HG03439 (cell line): ENCODE measurements around the gene ACKR3.

ENCODE experiments used
- ATAC-seq: cut with Tn5 transposase; IDR thresholded peaks from one replicate; pipeline ENCODE4 v1.9.1; 2021; ENCODE audit warnings: mild to moderate bottlenecking, moderate library complexity; ENCODE audit not compliant: unreplicated experiment

ACKR3 gene

DNA sequence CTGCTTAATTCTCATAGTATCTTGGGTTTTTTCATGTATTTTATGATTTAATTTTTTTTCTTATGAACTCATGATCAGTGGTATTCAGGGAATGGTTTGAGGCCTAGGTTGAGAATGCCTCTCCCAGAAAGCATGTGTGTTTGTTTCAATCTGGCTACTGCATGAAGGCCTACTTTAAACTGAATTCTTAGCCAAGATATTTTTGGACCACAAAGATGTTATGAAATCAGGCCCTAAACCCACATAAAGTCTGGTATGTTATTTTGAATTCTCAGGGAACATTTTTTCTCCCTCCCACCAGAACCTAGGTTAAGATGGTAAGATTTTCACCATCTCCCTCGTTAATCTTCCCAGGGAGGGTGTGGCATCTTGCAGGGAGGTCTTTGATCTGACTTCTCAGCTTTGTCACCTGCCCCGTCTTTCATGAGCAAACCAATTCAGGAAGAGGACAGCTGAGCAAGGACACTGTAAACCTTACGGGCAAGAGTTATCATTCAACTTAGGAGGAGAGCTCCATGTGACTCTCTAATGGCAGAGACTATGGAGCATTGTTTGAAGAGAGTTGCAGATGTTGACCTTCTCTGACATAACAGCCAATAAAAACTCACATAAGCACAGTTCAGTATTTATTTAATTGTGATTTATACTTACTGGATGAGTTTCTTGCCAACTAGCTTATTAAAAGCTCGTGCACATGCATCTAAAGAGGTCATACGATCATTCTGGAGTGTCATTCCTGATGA, 21.3 kb upstream of the ACKR3 start:
- no peak for ATAC-seq

DNA sequence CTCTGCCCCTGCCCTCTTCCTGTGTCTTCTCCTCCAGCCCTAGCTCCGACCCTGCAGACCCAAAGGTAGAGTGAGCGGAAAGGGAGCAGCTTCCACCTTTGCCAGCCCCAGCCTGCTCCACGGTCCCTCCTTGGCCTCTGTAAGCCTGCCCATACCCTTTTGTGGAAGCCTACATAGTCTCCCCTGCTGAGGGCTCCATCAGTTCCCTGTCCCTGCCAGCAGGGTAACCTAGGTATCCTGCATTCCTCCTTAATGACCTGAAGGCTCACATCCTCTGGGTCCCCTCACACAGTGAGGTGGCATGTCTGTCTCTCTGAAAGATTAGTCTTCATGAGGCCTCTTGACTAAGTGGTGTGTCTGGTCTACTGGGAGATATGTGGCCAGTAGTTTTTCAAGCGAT, 20.5 kb upstream of the ACKR3 start:
- no peak for ATAC-seq

DNA sequence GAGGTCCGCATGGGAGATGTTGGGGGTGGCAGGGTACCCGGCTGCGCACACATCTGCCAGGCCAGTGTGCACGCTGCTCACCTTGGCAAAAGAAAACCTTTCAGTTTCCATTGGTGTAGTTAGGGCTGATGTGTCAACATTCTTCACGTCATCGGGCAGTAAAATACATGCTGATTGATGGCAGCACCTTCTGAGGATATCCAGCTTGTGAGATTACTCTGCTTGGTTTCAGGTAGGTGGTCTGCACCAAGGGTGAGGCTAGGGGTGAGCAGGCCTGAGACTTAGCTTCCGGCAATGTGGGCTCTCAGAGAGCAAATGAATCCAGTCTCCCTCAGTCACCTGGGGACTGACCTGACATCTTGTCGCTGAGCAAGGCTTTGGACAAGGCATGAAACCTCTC, 19.3 kb upstream of the ACKR3 start:
- no peak for ATAC-seq

DNA sequence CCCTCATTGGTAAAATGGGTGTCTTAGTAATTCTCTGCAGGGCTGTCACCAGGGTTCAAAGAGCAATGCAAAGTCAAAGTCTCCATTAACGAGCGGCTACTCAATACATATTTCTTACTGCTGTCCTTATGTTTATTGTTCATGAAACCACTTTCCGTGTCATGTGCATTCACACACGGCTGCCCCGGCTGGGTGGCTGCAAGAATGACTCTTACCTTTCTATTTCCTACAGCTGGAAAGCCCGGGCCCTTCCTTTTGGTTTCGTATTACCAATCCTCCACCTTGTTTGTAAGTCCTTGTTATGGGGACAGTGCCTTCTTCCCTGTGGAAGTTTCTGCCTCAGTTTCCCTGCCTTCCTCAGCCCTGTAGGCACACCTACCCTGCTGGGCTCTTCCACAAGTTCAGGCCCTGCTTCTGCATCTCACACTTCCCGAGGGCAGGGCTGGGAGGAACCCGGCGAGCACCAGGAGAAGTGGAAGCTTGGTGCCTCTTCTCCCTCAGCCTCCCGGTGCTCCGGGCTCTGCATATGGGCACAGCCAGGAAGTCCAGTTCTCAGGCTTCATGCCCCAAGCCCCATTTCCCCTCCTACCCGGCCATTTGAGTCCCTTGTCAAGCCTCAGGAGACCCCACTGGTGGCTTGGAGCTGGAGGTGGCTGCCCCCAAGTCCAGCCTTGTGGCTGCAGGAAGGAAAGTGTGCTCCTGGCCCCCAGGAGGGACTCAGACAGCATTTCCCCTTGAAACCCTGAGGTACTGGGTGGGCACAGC, 18.7 kb upstream of the ACKR3 start:
- no peak for ATAC-seq

DNA sequence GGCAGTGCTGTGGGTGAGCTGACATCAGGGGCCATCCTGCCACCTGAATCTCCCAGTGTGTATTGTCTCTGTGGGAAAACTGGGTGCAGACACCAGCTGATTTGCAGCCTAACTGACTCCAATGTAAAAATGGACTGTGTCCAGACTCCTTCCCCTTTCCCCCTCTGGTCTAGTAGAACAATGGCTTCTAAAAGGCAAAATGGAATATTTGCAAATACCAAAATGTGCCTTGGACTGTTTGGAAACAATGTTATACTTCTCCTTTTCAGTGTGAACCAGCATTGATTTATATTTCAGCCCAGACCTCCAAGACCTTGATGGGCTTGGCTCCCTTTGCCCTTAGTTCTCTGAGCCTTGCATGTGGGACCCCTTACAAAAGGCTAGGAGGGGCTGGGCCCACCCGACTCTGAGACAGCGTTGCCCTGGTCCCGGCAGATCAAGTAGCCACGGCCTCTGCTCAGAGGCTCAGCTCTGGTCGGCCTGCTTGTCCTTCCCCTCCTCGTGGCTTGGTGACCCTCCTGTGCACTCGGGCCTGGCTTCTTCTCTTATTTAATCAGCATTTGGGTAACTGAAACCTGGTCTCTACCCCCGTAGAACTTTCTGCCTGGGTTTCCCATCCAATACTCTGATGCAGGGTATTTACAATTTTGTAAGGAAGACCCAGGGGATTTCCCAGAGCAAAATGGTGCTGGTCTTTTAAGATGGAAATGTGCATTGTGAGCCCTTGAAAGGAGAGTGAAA, 18.0 kb upstream of the ACKR3 start:
- no peak for ATAC-seq

- no peak for ATAC-seq
Measured at GRCh38 chr2:236552212-236552542, 17.4 kb upstream of the ACKR3 start.

GRCh38 chr2:236552581-236553363, 16.9 kb upstream of the ACKR3 start:
- no peak for ATAC-seq

DNA sequence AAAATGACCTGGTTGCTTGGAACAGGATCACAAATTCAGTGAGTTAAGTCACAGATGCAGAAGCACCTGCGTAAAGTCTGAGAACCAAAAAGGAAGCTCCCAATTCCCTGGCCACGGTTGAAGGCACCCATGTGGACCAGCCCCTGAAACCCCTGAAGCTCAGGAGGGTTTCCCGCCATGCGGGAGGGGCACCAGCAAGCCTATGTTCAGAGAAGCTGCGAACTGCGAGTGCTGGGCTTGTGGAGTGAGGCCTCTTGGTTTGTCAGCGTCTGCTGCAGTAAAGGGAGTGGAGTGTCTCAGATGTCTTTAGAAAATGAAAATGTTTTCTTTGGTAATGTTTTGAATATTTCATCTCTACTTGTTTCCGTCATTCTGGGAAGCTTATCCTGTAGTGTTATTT, 16.1 kb upstream of the ACKR3 start:
- no peak for ATAC-seq

DNA sequence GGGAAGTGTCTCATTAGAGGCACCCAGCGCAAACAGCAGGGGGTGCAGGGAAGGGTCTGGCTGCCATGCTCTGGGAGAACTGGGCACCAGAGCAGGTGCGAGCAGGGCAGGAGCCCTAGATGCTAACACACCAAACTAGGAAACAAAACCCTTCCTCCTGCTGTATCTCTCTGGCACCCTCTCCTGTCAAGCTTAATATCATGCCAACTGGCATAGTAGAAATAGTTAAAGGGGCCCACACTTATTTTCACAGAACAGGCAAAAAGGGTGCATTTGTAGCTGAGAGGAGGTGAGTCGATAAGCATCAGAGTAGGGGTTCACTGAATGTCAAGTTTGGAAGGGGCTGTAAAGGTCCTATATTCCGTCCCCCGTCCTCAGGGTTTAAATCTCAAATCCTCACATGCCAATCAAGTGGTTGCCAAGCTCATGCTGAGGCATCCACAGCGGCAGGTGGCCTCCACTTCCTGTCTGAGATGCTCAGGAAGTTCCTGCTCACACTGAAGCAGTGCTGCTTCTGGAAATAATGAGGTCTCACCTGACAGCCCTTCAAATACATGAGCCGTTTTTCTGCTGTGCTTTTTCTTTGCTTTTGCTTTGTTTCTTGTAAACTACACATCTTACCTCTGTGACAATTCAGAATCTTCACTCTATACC, 14.9 kb upstream of the ACKR3 start:
- ATAC-seq: no peak

- no peak for ATAC-seq
Measured at GRCh38 chr2:236555481-236555880, 14.1 kb upstream of the ACKR3 start.

- ATAC-seq: no peak
Measured at GRCh38 chr2:236557306-236558030, 12.2 kb upstream of the ACKR3 start.

GRCh38 chr2:236558036-236558435, 11.6 kb upstream of the ACKR3 start:
- no peak for ATAC-seq

- ATAC-seq: no peak
Measured at GRCh38 chr2:236558993-236559978, 10.3 kb upstream of the ACKR3 start.

DNA sequence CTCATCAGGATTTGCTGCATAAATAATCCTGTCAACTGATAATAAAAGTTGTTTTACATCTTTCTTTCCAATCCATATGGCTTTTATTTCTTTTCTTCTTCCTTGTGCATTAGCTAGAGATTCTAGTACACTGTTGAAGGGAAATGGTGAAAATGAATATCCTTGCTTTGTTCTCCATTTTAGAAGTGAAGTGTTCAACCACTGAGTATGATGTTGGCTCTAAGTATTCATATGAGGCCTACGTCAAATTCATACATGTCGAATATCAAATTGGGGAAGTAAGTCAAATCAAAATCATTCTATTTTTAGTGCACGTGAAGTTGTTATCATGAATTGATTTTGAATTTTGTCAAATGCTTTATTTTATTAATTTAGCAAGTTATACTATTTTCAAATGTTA, 7.8 kb upstream of the ACKR3 start:
- no peak for ATAC-seq

GRCh38 chr2:236562434-236562833, 7.2 kb upstream of the ACKR3 start:
- ATAC-seq: no peak

GRCh38 chr2:236563953-236564352, 5.7 kb upstream of the ACKR3 start:
- no peak for ATAC-seq

DNA sequence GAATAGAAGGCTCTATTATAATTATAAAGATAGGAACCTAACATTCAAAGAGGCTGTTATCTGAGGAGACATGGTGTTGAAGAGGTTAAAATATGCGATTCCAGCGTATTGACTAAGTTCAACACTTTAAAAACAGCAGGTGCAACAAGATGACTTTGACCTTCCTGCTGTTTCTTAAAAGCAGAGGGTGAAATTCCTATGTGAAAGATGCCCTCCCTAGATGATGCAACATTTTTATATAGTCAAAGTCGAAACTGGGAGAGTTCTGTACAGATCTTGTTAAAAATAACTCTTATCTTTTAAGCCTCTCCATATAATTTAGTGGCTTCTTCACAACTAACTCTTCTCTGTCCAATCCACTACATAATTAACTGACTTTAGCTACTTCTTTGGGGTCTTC, 4.4 kb upstream of the ACKR3 start:
- ATAC-seq: no peak

DNA sequence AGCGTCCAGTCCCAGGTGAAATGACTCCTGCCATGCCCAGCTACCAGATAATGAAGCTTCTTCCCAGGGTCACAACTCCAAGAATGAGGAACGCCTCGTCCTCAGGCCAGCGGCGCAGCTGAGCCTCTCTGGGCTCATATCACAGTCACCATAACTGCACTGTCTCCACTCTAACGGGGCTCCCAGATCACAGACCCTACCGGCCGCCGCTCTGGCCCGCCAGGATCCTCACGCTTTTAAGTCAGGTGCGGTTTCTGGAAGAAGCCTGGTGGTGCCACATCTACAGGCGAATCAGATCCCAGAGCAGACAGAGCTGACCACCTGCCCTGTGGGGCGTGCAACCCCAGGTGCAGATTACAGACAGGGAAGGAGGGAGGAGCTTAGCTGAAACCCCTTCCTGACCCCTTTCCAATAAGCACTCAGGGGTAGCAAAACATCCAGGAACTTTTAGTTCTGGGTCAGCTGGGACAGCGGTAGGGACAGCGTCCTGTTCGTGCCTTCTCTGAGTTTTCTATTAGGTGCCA, 3.7 kb upstream of the ACKR3 start:
- ATAC-seq: no peak

DNA sequence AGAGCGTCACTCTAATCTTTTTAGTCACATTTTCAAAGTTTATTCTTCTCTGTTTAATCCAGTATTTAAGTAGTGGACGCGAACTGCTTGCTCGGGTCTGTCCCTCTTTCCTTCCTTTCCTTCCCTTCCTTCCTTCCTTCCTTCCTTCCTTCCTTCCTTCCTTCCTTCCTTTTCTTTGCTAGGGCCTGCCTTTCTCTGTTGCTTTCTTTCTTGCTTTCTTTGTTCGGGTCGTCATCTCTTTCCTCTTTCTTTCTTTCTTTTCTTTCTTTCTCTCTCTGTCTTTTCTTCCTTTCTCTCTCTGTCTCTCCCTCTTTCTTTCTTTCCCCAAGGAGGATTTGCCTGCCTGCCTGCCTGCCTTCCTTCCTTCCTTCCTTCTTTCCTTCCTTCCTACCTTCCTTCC, 3.0 kb upstream of the ACKR3 start:
- ATAC-seq: no peak
